SU-DHL-6 (cell line): Measurements from ENCODE around the gene DPCD.

Experiments used
- H2AFZ ChIP-seq: fragments of 200-600 bp; sonication (generic); 2 replicates; pipeline ENCODE4 v1.6.1; 2014; ENCODE audit warnings: low read depth, mild to moderate bottlenecking, moderate library complexity, mixed read lengths, antibody characterized with exemption, low read length; ENCODE audit not compliant: severe bottlenecking
- H3F3A ChIP-seq: fragments of 200-600 bp; shearing (Covaris generic); 2 replicates; pipeline ENCODE4 v1.6.0; 2016; ENCODE audit warnings: antibody characterized with exemption, mild to moderate bottlenecking; ENCODE audit not compliant: insufficient read depth
- H3K27ac ChIP-seq: fragments of 200-600 bp; sonication (generic); 2 replicates; pipeline ENCODE4 v1.5.1; 2016; ENCODE audit warnings: low read depth, mild to moderate bottlenecking, low read length, moderate library complexity, mixed read lengths
- H3K27me3 ChIP-seq: fragments of 200-600 bp; sonication (generic), shearing (Covaris generic); 2 replicates; pipeline ENCODE4 v1.6.0; 2014; ENCODE audit warnings: mild to moderate bottlenecking, low read length
- H3K36me3 ChIP-seq: fragments of 200-600 bp; sonication (generic); 2 replicates; pipeline ENCODE4 v1.6.1; 2014; ENCODE audit warnings: mild to moderate bottlenecking, low read length, mixed read lengths
- H3K4me2 ChIP-seq: fragments of 300-600, 200-600 bp; shearing (Covaris generic), sonication (generic); 2 replicates; pipeline ENCODE4 v1.6.0; 2014; ENCODE audit warnings: low read length, low read depth, mild to moderate bottlenecking; ENCODE audit not compliant: poor library complexity, severe bottlenecking
- H3K4me3 ChIP-seq: fragments of 200-600 bp; sonication (generic); 2 replicates; pipeline ENCODE4 v1.5.1; 2014; ENCODE audit warnings: antibody characterized with exemption, low read length, mild to moderate bottlenecking, mixed read lengths; ENCODE audit not compliant: insufficient read depth, poor library complexity, severe bottlenecking
- H3K79me2 ChIP-seq: fragments of 200-600 bp; sonication (generic); 2 replicates; pipeline ENCODE4 v1.6.1; 2014; ENCODE audit warnings: mild to moderate bottlenecking, low read length, moderate library complexity; ENCODE audit not compliant: insufficient read depth
- H3K9ac ChIP-seq: fragments of 200-600 bp; sonication (generic); 2 replicates; pipeline ENCODE4 v1.7.0; 2014; ENCODE audit warnings: mild to moderate bottlenecking, low read length
- H3K9me2 ChIP-seq: fragments of 200-600 bp; sonication (generic); replicated peaks from 2 replicates; pipeline ENCODE4 v1.6.1; 2014; ENCODE audit warnings: low read length; ENCODE audit not compliant: insufficient read depth
- H3K9me3 ChIP-seq: fragments of 200-600 bp; sonication (generic); 2 replicates; pipeline ENCODE4 v1.6.1; 2014; ENCODE audit warnings: low read length, mixed read lengths; ENCODE audit not compliant: insufficient read depth
- H4K20me1 ChIP-seq: fragments of 200-600 bp; sonication (generic); 2 replicates; pipeline ENCODE4 v1.6.1; 2014; ENCODE audit warnings: low read depth, mild to moderate bottlenecking, antibody characterized with exemption, low read length, moderate library complexity, mixed read lengths
- EZH2phosphoT487 ChIP-seq: fragments of 200-600 bp; sonication (generic), shearing (Covaris generic); conservative IDR thresholded peaks from 2 replicates; pipeline ENCODE4 v1.6.1; 2018; ENCODE audit warnings: mild to moderate bottlenecking, antibody characterized with exemption, low read length, moderate library complexity, mixed read lengths
- TF ChIP-seq, protein P1 (sequence below): fragments of 200-600 bp; sonication (generic); IDR thresholded peaks from one replicate; pipeline ENCODE4 v1.5.1; 2017; ENCODE audit warnings: antibody characterized with exemption, mild to moderate bottlenecking, low read length, moderate library complexity; ENCODE audit not compliant: insufficient read depth, poor library complexity, severe bottlenecking

DPCD gene

DNA sequence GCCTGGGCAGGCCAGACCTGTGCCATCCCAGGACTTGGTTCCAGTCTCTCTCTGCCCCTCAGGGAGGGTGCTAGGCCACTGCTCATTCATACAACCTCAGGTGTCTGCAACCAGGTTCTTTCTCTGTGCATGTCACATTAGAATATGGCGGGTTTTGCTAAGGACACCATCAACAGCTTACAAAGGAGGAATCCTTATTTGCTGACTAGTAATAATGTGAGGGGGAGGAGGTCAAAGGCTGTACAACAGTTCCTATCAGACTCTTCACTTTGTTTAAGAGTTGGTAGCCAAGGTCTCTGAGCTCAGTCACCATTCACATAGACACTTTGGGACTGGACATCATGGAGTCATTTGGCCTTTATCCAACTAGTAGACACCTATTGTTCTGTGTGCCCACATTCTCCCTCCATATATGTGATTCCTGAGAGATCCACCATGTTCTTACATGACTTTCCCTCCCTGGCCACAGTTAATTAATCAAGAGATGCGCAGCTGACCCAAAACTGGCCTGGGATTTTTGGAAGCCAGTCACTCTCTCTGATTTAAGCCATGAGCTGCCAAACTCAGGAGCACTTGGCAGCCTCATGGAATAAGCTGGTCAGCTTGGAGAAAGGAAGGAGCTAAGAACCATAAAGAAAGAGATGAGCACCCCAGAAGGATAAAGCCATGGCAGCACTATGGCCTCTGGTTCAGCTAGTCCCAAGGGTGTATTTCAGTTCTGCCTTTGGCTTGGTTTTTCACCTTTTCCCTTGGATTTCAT is 51.2 kb downstream of the DPCD start:
- no peak overlapping the region for H3K4me3 ChIP-seq
- H3K79me2 ChIP-seq: no peaks in the 10 kb centered on the region
- H3K9me3 ChIP-seq: no peaks in the 10 kb centered on the region
- no peaks in the 10 kb centered on the region for H3F3A ChIP-seq
- H3K4me2 ChIP-seq: no peak overlapping the region
- H3K36me3 ChIP-seq: no peaks in the 10 kb centered on the region
- TF ChIP-seq, protein P1, sequence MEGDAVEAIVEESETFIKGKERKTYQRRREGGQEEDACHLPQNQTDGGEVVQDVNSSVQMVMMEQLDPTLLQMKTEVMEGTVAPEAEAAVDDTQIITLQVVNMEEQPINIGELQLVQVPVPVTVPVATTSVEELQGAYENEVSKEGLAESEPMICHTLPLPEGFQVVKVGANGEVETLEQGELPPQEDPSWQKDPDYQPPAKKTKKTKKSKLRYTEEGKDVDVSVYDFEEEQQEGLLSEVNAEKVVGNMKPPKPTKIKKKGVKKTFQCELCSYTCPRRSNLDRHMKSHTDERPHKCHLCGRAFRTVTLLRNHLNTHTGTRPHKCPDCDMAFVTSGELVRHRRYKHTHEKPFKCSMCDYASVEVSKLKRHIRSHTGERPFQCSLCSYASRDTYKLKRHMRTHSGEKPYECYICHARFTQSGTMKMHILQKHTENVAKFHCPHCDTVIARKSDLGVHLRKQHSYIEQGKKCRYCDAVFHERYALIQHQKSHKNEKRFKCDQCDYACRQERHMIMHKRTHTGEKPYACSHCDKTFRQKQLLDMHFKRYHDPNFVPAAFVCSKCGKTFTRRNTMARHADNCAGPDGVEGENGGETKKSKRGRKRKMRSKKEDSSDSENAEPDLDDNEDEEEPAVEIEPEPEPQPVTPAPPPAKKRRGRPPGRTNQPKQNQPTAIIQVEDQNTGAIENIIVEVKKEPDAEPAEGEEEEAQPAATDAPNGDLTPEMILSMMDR: no peak
- no peak for TF ChIP-seq EZH2phosphoT487
- no peak overlapping the region for H3K9ac ChIP-seq
- no peak overlapping the region for H2AFZ ChIP-seq
- H3K27me3 ChIP-seq: no peaks in the 10 kb centered on the region
- H3K9me2 ChIP-seq: no peaks in the 10 kb centered on the region
- H4K20me1 ChIP-seq: 0 out of 2 replicates have a peak, but pooled peaks cover under 1% of the 10 kb centered on the region
- no peak overlapping the region for H3K27ac ChIP-seq

DNA sequence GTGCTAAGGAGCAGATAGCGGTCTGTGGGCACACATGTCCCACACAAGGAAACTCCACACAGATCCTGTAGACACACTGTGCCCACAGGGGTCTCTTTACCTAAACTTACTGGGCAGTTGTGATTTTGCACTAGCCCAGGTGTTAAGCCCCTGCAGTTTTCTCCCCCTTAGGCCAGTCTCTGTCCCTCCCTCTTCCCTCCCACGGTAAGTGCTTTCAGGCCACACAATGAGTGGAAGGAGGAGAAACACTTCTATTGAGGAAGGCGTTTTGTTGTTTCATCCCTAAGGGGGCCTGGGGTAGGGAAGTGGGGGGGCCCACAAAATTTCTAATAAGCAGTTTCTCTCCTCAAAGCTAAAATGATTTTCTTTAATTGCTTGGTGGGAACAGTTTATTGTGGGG is 55.4 kb downstream of the DPCD start:
- Histone ChIP-seq H3K27ac (no peak overlapping the region), H3K4me2 (no peak overlapping the region), H3K4me3 (no peak overlapping the region)

DNA sequence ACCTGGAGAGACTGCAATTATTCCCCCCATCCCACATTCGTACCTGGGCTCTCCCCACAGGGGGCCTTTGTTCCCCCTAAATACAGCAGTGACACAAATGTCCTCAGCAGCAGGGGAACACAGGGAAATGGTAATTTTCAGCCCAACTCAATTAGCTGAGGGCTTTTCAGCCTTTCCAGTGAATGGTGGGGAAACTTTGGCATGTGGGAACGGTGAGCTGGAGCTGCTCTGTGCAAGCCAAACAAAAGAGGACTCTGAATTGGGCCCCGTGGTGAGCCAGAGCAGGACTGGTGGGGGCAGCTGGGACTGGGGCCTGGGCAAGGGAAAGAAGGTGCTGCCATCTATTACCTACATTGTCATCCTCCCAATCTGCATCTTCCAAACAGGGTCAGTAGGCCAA is 55.9 kb downstream of the DPCD start:
- no peaks in the 10 kb centered on the region for H3K9me3 ChIP-seq
- H3K9ac ChIP-seq: no peak overlapping the region
- no peak overlapping the region for H3K4me2 ChIP-seq

More for the DNA sequence above, 55.4 kb downstream of the DPCD start:
- Histone ChIP-seq H3K9me3 (no peaks in the 10 kb centered on the region), H3K79me2 (no peaks in the 10 kb centered on the region), H3K27me3 (no peaks in the 10 kb centered on the region), H3K9me2 (no peaks in the 10 kb centered on the region), H3F3A (no peaks in the 10 kb centered on the region), H2AFZ (no peak overlapping the region), H3K9ac (no peak overlapping the region), H4K20me1 (no peaks in the 10 kb centered on the region), H3K36me3 (no peaks in the 10 kb centered on the region)
- TF ChIP-seq, protein P1: no peak
- no peak for TF ChIP-seq EZH2phosphoT487

More for the DNA sequence above, 55.9 kb downstream of the DPCD start:
- no peaks in the 10 kb centered on the region for H3K27me3 ChIP-seq
- no peaks in the 10 kb centered on the region for H3F3A ChIP-seq
- TF ChIP-seq, protein P1: no peak
- no peak for TF ChIP-seq EZH2phosphoT487
- no peaks in the 10 kb centered on the region for H3K9me2 ChIP-seq
- no peak overlapping the region for H3K4me3 ChIP-seq
- H3K36me3 ChIP-seq: no peaks in the 10 kb centered on the region
- H2AFZ ChIP-seq: no peak overlapping the region
- H4K20me1 ChIP-seq: no peaks in the 10 kb centered on the region
- H3K27ac ChIP-seq: no peak overlapping the region
- H3K79me2 ChIP-seq: no peaks in the 10 kb centered on the region
